Measurements from ENCODE around the gene MAST4. TPM values are rescaled to one million over a fixed set of nuclear protein-coding genes. Genes with fewer than 3 reads are reported as not detected.

The MAST4 gene
- total RNA-seq, 1 donor from 2014 or later: 11.3 TPM

GRCh38 chr5:66779528-66779927 is 183.3 kb downstream of the MAST4 start:
- H3K27me3 Mint-ChIP-seq (ENCODE audit: low read depth): peaks cover 10% of the 10 kb centered on the region
- H3K4me1 Mint-ChIP-seq (ENCODE audit: low read depth): no peaks in the 10 kb centered on the region
- DNase-seq (ENCODE audit: low spot score): no peak
- no peak overlapping the region for H3K4me3 Mint-ChIP-seq (ENCODE audit: unreplicated experiment)
- H3K36me3 Mint-ChIP-seq (ENCODE audit: low read depth): no peaks in the 10 kb centered on the region
- H3K27ac Mint-ChIP-seq (ENCODE audit: unreplicated experiment): no peak overlapping the region
- TF ChIP-seq, protein P1, sequence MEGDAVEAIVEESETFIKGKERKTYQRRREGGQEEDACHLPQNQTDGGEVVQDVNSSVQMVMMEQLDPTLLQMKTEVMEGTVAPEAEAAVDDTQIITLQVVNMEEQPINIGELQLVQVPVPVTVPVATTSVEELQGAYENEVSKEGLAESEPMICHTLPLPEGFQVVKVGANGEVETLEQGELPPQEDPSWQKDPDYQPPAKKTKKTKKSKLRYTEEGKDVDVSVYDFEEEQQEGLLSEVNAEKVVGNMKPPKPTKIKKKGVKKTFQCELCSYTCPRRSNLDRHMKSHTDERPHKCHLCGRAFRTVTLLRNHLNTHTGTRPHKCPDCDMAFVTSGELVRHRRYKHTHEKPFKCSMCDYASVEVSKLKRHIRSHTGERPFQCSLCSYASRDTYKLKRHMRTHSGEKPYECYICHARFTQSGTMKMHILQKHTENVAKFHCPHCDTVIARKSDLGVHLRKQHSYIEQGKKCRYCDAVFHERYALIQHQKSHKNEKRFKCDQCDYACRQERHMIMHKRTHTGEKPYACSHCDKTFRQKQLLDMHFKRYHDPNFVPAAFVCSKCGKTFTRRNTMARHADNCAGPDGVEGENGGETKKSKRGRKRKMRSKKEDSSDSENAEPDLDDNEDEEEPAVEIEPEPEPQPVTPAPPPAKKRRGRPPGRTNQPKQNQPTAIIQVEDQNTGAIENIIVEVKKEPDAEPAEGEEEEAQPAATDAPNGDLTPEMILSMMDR (IDR thresholded peaks at IDR 0.05): no peak
- peaks cover 9% of the 10 kb centered on the region for H3K9me3 Mint-ChIP-seq (ENCODE audit: low read depth)

GRCh38 chr5:66788556-66788955 is 192.4 kb downstream of the MAST4 start:
- H3K27me3 Mint-ChIP-seq (ENCODE audit: low read depth): peaks cover 9% of the 10 kb centered on the region
- H3K4me3 Mint-ChIP-seq (ENCODE audit: unreplicated experiment): no peak overlapping the region
- no peaks in the 10 kb centered on the region for H3K9me3 Mint-ChIP-seq (ENCODE audit: low read depth)
- H3K27ac Mint-ChIP-seq (ENCODE audit: unreplicated experiment): no peak overlapping the region
- peaks cover 2% of the 10 kb centered on the region for H3K36me3 Mint-ChIP-seq (ENCODE audit: low read depth)
- DNase-seq (ENCODE audit: low spot score): no peak
- TF ChIP-seq, protein P1 (IDR thresholded peaks at IDR 0.05): no peak
- no peaks in the 10 kb centered on the region for H3K4me1 Mint-ChIP-seq (ENCODE audit: low read depth)

DNA sequence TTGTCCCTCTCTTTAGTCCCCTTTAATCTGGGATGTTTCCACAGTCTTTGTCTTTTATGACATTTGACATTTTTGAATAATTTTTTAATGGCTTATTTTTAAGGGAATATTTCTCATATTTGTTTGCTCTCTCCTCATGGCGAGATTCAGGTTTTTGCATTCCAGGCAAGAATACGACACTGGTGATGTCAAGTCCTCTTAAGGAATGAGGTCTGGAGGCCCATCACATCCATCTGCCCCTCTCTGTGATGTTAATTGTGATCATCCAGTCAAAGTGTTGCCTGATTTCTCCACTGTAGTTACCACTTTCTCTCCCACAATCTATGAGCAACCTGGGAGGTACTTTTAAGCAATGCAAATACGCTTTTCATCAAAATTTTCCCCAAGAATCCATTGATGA is 193.2 kb downstream of the MAST4 start:
- Mint-ChIP-seq H3K36me3 (ENCODE audit: low read depth) (peaks cover 2% of the 10 kb centered on the region), H3K27me3 (ENCODE audit: low read depth) (peaks cover 13% of the 10 kb centered on the region), H3K4me1 (ENCODE audit: low read depth) (no peaks in the 10 kb centered on the region), H3K9me3 (ENCODE audit: low read depth) (no peaks in the 10 kb centered on the region), H3K27ac (ENCODE audit: unreplicated experiment) (no peak overlapping the region), H3K4me3 (ENCODE audit: unreplicated experiment) (no peak overlapping the region)
- DNase-seq (ENCODE audit: low spot score): no peak
- TF ChIP-seq, protein P1 (IDR thresholded peaks at IDR 0.05): no peak

GRCh38 chr5:66793049-66793448 is 196.9 kb downstream of the MAST4 start:
- H3K36me3 Mint-ChIP-seq (ENCODE audit: low read depth): peaks cover 2% of the 10 kb centered on the region
- H3K4me3 Mint-ChIP-seq (ENCODE audit: unreplicated experiment): no peak overlapping the region
- TF ChIP-seq, protein P1 (IDR thresholded peaks at IDR 0.05): no peak
- no peaks in the 10 kb centered on the region for H3K4me1 Mint-ChIP-seq (ENCODE audit: low read depth)
- H3K27ac Mint-ChIP-seq (ENCODE audit: unreplicated experiment): no peak overlapping the region
- peaks cover 22% of the 10 kb centered on the region for H3K27me3 Mint-ChIP-seq (ENCODE audit: low read depth)
- no peak for DNase-seq (ENCODE audit: low spot score)
- H3K9me3 Mint-ChIP-seq (ENCODE audit: low read depth): no peaks in the 10 kb centered on the region

DNA sequence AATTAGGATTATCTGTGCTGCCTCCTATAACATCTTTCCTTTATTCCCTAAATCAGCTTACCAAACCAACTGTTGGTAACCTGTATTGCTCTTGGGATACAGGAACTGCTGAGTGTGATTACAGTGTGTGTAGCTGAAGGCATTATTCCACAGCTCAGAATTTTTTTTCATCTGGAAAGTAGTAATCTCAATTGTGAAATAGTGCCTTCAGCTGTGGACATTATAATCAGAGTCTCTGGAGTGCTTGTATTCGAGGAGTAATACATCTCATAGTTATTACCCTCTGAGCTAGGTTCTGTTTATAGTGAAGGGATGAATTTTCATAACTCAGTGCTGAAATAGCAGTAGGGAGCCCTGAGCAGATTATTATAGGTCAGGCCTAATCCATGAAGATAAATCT is 199.5 kb downstream of the MAST4 start:
- H3K9me3 Mint-ChIP-seq (ENCODE audit: low read depth): no peaks in the 10 kb centered on the region
- no peak for DNase-seq (ENCODE audit: low spot score)
- H3K4me3 Mint-ChIP-seq (ENCODE audit: unreplicated experiment): no peak overlapping the region
- H3K4me1 Mint-ChIP-seq (ENCODE audit: low read depth): no peaks in the 10 kb centered on the region
- TF ChIP-seq, protein P1 (IDR thresholded peaks at IDR 0.05): no peak
- H3K36me3 Mint-ChIP-seq (ENCODE audit: low read depth): peaks cover 4% of the 10 kb centered on the region
- no peak overlapping the region for H3K27ac Mint-ChIP-seq (ENCODE audit: unreplicated experiment)
- H3K27me3 Mint-ChIP-seq (ENCODE audit: low read depth): peaks cover 32% of the 10 kb centered on the region
